Measurements from ENCODE around the gene MUCL3. TPM values are rescaled to one million over a fixed set of nuclear protein-coding genes. Genes with fewer than 3 reads are reported as not detected.
"Not testable (repeated sequence)": the region's sequence is repeated elsewhere in the genome, so short reads cannot be mapped to it uniquely, and the experiment has no call there.

The MUCL3 gene
- polyA plus RNA-seq, 1 of the 3 experiments (the other 2 are of a cell fraction): not detected

DNA sequence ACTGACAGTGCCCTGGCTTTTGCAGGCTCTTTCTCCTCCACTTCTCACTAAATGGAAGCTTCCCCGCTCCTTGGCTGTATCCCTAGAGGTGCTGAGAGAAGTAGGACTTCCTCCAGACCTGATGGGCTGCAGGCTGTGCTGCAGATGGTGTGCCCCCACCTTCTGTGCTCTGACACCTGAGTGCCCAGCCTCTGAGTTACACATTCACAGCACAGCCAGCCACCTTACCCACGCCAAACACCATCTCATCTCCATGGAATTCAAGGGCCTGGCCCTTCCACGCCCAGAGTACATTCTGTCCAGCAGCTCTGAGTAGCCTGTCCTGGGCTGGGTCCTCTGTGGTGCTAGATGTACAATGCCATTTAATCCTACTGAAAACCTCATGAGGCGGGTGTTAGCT, 14.1 kb upstream of the MUCL3 start:
- Histone ChIP-seq H3K9ac (no peak overlapping the region), H3F3A (replicated peaks; ENCODE audit: insufficient read depth) (no peaks in the 10 kb centered on the region), H3K27me3 (ENCODE audit: insufficient read depth) (no peaks in the 10 kb centered on the region), H3K79me2 (ENCODE audit: insufficient read depth) (no peaks in the 10 kb centered on the region), H4K20me1 (ENCODE audit: insufficient read depth) (no peaks in the 10 kb centered on the region), H3K4me3 (ENCODE audit: low read depth in 2 of 2, low read length in 1 of 2) (no peak overlapping the region), H3K36me3 (replicated peaks in 1 of 2; ENCODE audit: control insufficient read depth in 1 of 2, insufficient read depth in 2 of 2, low read length in 1 of 2) (peaks cover 7 to 23% of the 10 kb centered on the region in 2 experiments), H3K4me2 (no peak overlapping the region), H3K4me1 (ENCODE audit: control insufficient read depth in 1 of 2, insufficient read depth in 2 of 2, low read depth in 1 of 2, low read length in 1 of 2) (no peaks in the 10 kb centered on the region), H3K9me2 (no peaks in the 10 kb centered on the region), H3K27ac (ENCODE audit: low read depth in 2 of 2, low read length in 1 of 2) (no peak overlapping the region), H3K9me3 (no peaks in the 10 kb centered on the region), H2AFZ (ENCODE audit: low read depth) (no peak overlapping the region)
- ChIA-PET CTCF (interaction anchor here (1.4 to 2.6 kb wide), 3 partner anchors 12 to 161 kb away, joined by 5 to 15 read pairs (median 6); partner anchors contain the start of gene VARS2), POLR2A (no interaction called here)
- no peak for TF ChIP-seq NRF1 (IDR thresholded peaks at IDR 0.05; ENCODE audit: low read depth, low read length)
- TF ChIP-seq GABPA (IDR thresholded peaks at IDR 0.05; ENCODE audit: low read depth): no peak
- no peak for TF ChIP-seq EP300 (IDR thresholded peaks at IDR 0.05; ENCODE audit: borderline replicate concordance in 1 of 2, low read depth in 1 of 2, low read length in 1 of 2)
- no peak for TF ChIP-seq SMC3 (IDR thresholded peaks at IDR 0.05; ENCODE audit: low read depth, low read length)
- no peak for TF ChIP-seq RXRA (IDR thresholded peaks at IDR 0.05; ENCODE audit: borderline replicate concordance, low read depth)
- no peak for TF ChIP-seq EZH2phosphoT487 (IDR thresholded peaks at IDR 0.05; ENCODE audit: borderline replicate concordance, low read depth)
- TF ChIP-seq, protein P1, sequence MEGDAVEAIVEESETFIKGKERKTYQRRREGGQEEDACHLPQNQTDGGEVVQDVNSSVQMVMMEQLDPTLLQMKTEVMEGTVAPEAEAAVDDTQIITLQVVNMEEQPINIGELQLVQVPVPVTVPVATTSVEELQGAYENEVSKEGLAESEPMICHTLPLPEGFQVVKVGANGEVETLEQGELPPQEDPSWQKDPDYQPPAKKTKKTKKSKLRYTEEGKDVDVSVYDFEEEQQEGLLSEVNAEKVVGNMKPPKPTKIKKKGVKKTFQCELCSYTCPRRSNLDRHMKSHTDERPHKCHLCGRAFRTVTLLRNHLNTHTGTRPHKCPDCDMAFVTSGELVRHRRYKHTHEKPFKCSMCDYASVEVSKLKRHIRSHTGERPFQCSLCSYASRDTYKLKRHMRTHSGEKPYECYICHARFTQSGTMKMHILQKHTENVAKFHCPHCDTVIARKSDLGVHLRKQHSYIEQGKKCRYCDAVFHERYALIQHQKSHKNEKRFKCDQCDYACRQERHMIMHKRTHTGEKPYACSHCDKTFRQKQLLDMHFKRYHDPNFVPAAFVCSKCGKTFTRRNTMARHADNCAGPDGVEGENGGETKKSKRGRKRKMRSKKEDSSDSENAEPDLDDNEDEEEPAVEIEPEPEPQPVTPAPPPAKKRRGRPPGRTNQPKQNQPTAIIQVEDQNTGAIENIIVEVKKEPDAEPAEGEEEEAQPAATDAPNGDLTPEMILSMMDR (IDR thresholded peaks at IDR 0.05): no peak
- TF ChIP-seq, protein P2, sequence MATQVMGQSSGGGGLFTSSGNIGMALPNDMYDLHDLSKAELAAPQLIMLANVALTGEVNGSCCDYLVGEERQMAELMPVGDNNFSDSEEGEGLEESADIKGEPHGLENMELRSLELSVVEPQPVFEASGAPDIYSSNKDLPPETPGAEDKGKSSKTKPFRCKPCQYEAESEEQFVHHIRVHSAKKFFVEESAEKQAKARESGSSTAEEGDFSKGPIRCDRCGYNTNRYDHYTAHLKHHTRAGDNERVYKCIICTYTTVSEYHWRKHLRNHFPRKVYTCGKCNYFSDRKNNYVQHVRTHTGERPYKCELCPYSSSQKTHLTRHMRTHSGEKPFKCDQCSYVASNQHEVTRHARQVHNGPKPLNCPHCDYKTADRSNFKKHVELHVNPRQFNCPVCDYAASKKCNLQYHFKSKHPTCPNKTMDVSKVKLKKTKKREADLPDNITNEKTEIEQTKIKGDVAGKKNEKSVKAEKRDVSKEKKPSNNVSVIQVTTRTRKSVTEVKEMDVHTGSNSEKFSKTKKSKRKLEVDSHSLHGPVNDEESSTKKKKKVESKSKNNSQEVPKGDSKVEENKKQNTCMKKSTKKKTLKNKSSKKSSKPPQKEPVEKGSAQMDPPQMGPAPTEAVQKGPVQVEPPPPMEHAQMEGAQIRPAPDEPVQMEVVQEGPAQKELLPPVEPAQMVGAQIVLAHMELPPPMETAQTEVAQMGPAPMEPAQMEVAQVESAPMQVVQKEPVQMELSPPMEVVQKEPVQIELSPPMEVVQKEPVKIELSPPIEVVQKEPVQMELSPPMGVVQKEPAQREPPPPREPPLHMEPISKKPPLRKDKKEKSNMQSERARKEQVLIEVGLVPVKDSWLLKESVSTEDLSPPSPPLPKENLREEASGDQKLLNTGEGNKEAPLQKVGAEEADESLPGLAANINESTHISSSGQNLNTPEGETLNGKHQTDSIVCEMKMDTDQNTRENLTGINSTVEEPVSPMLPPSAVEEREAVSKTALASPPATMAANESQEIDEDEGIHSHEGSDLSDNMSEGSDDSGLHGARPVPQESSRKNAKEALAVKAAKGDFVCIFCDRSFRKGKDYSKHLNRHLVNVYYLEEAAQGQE (IDR thresholded peaks at IDR 0.05; ENCODE audit: low read depth, low read length): no peak
- no peak for TF ChIP-seq RCOR1 (IDR thresholded peaks at IDR 0.05; ENCODE audit: low read length)
- TF ChIP-seq, protein P3, sequence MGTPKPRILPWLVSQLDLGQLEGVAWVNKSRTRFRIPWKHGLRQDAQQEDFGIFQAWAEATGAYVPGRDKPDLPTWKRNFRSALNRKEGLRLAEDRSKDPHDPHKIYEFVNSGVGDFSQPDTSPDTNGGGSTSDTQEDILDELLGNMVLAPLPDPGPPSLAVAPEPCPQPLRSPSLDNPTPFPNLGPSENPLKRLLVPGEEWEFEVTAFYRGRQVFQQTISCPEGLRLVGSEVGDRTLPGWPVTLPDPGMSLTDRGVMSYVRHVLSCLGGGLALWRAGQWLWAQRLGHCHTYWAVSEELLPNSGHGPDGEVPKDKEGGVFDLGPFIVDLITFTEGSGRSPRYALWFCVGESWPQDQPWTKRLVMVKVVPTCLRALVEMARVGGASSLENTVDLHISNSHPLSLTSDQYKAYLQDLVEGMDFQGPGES (IDR thresholded peaks at IDR 0.05; ENCODE audit: low read depth, low read length): no peak
- no peak for TF ChIP-seq TCF12 (IDR thresholded peaks at IDR 0.05)
- TF ChIP-seq MAX (IDR thresholded peaks at IDR 0.05; ENCODE audit: low read depth): no peak
- no peak for TF ChIP-seq TAF1 (IDR thresholded peaks at IDR 0.05; ENCODE audit: borderline replicate concordance, low read depth, low read length)
- TF ChIP-seq PBX3 (IDR thresholded peaks at IDR 0.05): no peak
- TF ChIP-seq JUND (IDR thresholded peaks at IDR 0.05): no peak
- TF ChIP-seq RAD21 (IDR thresholded peaks at IDR 0.05; ENCODE audit: low read length): no peak
- TF ChIP-seq FOXJ3 (CRISPR knock-in tag; IDR thresholded peaks at IDR 0.05): no peak
- TF ChIP-seq ELF1 (IDR thresholded peaks at IDR 0.05): no peak
- TF ChIP-seq, protein P4, sequence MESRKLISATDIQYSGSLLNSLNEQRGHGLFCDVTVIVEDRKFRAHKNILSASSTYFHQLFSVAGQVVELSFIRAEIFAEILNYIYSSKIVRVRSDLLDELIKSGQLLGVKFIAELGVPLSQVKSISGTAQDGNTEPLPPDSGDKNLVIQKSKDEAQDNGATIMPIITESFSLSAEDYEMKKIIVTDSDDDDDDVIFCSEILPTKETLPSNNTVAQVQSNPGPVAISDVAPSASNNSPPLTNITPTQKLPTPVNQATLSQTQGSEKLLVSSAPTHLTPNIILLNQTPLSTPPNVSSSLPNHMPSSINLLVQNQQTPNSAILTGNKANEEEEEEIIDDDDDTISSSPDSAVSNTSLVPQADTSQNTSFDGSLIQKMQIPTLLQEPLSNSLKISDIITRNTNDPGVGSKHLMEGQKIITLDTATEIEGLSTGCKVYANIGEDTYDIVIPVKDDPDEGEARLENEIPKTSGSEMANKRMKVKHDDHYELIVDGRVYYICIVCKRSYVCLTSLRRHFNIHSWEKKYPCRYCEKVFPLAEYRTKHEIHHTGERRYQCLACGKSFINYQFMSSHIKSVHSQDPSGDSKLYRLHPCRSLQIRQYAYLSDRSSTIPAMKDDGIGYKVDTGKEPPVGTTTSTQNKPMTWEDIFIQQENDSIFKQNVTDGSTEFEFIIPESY (IDR thresholded peaks at IDR 0.05; ENCODE audit: borderline replicate concordance, low read depth): no peak
- no peak for TF ChIP-seq MXI1 (IDR thresholded peaks at IDR 0.05; ENCODE audit: low read depth, low read length)
- no peak for DNase-seq
- WGBS (ENCODE audit: low lambda C conversion rate): 82% methylated on average over 3 of the region's 4 CpGs

GRCh38 chr6:30927080-30927479, 13.7 kb upstream of the MUCL3 start:
- H2AFZ ChIP-seq (ENCODE audit: low read depth); H3K4me3 ChIP-seq (ENCODE audit: low read depth in 2 of 2, low read length in 1 of 2); H3K4me1 ChIP-seq (ENCODE audit: control insufficient read depth in 1 of 2, insufficient read depth in 2 of 2, low read depth in 1 of 2, low read length in 1 of 2); H3F3A ChIP-seq (replicated peaks; ENCODE audit: insufficient read depth); H3K27ac ChIP-seq (ENCODE audit: low read depth in 2 of 2, low read length in 1 of 2); H3K9ac ChIP-seq; H3K4me2 ChIP-seq; H3K9me3 ChIP-seq; H3K9me2 ChIP-seq; POLR2A ChIA-PET; H3K79me2 ChIP-seq (ENCODE audit: insufficient read depth); DNase-seq; H4K20me1 ChIP-seq (ENCODE audit: insufficient read depth); H3K27me3 ChIP-seq (ENCODE audit: insufficient read depth): not testable (repeated sequence)
- CTCF ChIA-PET: interaction anchor here (1.4 to 1.5 kb wide), 2 partner anchors 153 to 160 kb away, joined by 5 to 6 read pairs; no protein-coding TSS in a partner anchor
- 95% methylated on average over 3 of the region's 3 CpGs for WGBS (ENCODE audit: low lambda C conversion rate)
- H3K36me3 ChIP-seq (replicated peaks in 1 of 2; ENCODE audit: control insufficient read depth in 1 of 2, insufficient read depth in 2 of 2, low read length in 1 of 2): peaks cover 7 to 21% of the 10 kb centered on the region in 2 experiments
